PC-9 (cell line): ENCODE data around the gene TOPAZ1. TPM values are rescaled to one million over a fixed set of nuclear protein-coding genes. Genes with fewer than 3 reads are reported as not detected.

Experiments used
- BruUV-seq: library from RNA; stranded (reverse); fragments of 400-500 nt; replicated peaks from 2 replicates; lab custom pipeline; 2021; lab: Mats Ljungman, UMichigan
- CTCF ChIA-PET: fragments of 300-600 bp; sonication (Branson Sonifier 250); formaldehyde crosslinking; loops from one replicate; lab custom pipeline; 2022; ENCODE audit warnings: antibody characterized with exemption; lab: Charles Lee
- POLR2A ChIA-PET: fragments of 300-600 bp; sonication (Branson Sonifier 250); formaldehyde crosslinking; loops from one replicate; lab custom pipeline; 2022; ENCODE audit warnings: antibody characterized with exemption; ENCODE audit not compliant: unreplicated experiment; lab: Charles Lee
- DNase-seq, 2 experiments: peaks; one replicate each; pipeline versions ENCODE4 v3.0.0 to v3.0.0-alpha.2; 2015 to 2022; ENCODE audit warnings: mixed read lengths in 1 of 2
- H2AFZ ChIP-seq: fragments of 200-600 bp; sonication (generic); 2 replicates; pipeline ENCODE4 v1.8.1; 2017; ENCODE audit warnings: antibody characterized with exemption
- H3F3A ChIP-seq: fragments of 200-600 bp; sonication (generic); 2 replicates; pipeline ENCODE4 v1.8.1; 2017; ENCODE audit warnings: antibody characterized with exemption, mild to moderate bottlenecking, low read depth; ENCODE audit not compliant: insufficient read depth
- H3K27ac ChIP-seq: fragments of 200-600 bp; sonication (generic); 2 replicates; pipeline ENCODE4 v1.6.1; 2016; ENCODE audit warnings: mixed run types
- H3K27me3 ChIP-seq: fragments of 200-600 bp; sonication (generic); 2 replicates; pipeline ENCODE4 v1.6.1; 2016; ENCODE audit warnings: low read depth, mixed run types; ENCODE audit not compliant: insufficient read depth
- H3K36me3 ChIP-seq: fragments of 200-600 bp; sonication (generic); 2 replicates; pipeline ENCODE4 v1.6.1; 2016; ENCODE audit warnings: low read depth, mixed run types
- H3K4me1 ChIP-seq: fragments of 200-600 bp; sonication (generic); replicated peaks from 2 replicates; pipeline ENCODE4 v1.6.1; 2016; ENCODE audit warnings: mixed run types; ENCODE audit not compliant: insufficient read depth
- H3K4me2 ChIP-seq: fragments of 200-600 bp; sonication (generic); 2 replicates; pipeline ENCODE4 v1.6.1; 2017; ENCODE audit warnings: mixed run types
- H3K4me3 ChIP-seq: fragments of 200-600 bp; sonication (generic); 2 replicates; pipeline ENCODE4 v1.6.1; 2016; ENCODE audit warnings: mixed run types
- H3K79me2 ChIP-seq: fragments of 200-600 bp; sonication (generic); 2 replicates; pipeline ENCODE4 v1.6.1; 2017; ENCODE audit warnings: low read depth, mixed run types
- H3K9me2 ChIP-seq: fragments of 200-600 bp; sonication (generic); 2 replicates; pipeline ENCODE4 v1.8.1; 2017; ENCODE audit warnings: mild to moderate bottlenecking; ENCODE audit not compliant: insufficient read depth
- H3K9me3 ChIP-seq: fragments of 200-600 bp; sonication (generic); 2 replicates; pipeline ENCODE4 v1.8.1; 2016; ENCODE audit warnings: low read depth; ENCODE audit not compliant: insufficient read depth
- H4K20me1 ChIP-seq: fragments of 200-600 bp; sonication (generic); 2 replicates; pipeline ENCODE4 v1.8.1; 2017; ENCODE audit not compliant: insufficient read depth
- CTCF ChIP-seq: fragments of 200-600 bp; sonication (generic); conservative IDR thresholded peaks from 2 replicates; pipeline ENCODE4 v1.6.1; 2017; ENCODE audit warnings: mixed run types, antibody characterized with exemption, mild to moderate bottlenecking, moderate library complexity
- EZH2 ChIP-seq: fragments of 200-600 bp; sonication (generic); IDR thresholded peaks from 2 replicates; pipeline ENCODE4 v1.8.0; 2017; ENCODE audit warnings: antibody characterized with exemption, low read depth
- intact Hi-C: fragments of 100-400 bp; cut with micrococcal nuclease; formaldehyde crosslinking; loops from one replicate; pipeline ENCODE4 v1.10.0; 2022; ENCODE audit not compliant: unreplicated experiment
- total RNA-seq: library from RNA; stranded (reverse); gene quantifications from 2 replicates; pipeline ENCODE4 v1.2.3, GENCODE V29; 2021

The TOPAZ1 gene
- total RNA-seq, 1 experiment from 2014 or later: not detected

- Histone ChIP-seq H4K20me1 (no peaks in the 10 kb centered on the region), H2AFZ (no peak overlapping the region), H3F3A (no peaks in the 10 kb centered on the region), H3K4me2 (no peak overlapping the region), H3K4me1 (no peaks in the 10 kb centered on the region), H3K27me3 (no peaks in the 10 kb centered on the region), H3K9me2 (no peaks in the 10 kb centered on the region), H3K36me3 (no peaks in the 10 kb centered on the region), H3K79me2 (no peaks in the 10 kb centered on the region), H3K9me3 (no peaks in the 10 kb centered on the region), H3K27ac (no peak overlapping the region), H3K4me3 (no peak overlapping the region)
- intact Hi-C loops: no loop called here
- ChIA-PET POLR2A (no interaction called here), CTCF (no interaction called here)
- no TSS peak for BruUV-seq
- no peak for DNase-seq
- TF ChIP-seq CTCF (no peak), EZH2 (no peak)
These were observed 55.6 kb downstream of the TOPAZ1 start for GRCh38 chr3:44297255-44297654.

GRCh38 chr3:44301746-44302145 lies 60.1 kb downstream of the TOPAZ1 start:
- no peaks in the 10 kb centered on the region for H4K20me1 ChIP-seq
- no peaks in the 10 kb centered on the region for H3K27me3 ChIP-seq
- BruUV-seq: no TSS peak
- POLR2A ChIA-PET: no interaction called here
- intact Hi-C loops: no loop called here
- DNase-seq: no peak
- H3K36me3 ChIP-seq: no peaks in the 10 kb centered on the region
- no peak overlapping the region for H3K4me3 ChIP-seq
- no peaks in the 10 kb centered on the region for H3K4me1 ChIP-seq
- TF ChIP-seq EZH2 (no peak), CTCF (no peak)
- no peak overlapping the region for H2AFZ ChIP-seq
- CTCF ChIA-PET: no interaction called here
- H3K9me2 ChIP-seq: no peaks in the 10 kb centered on the region
- H3K27ac ChIP-seq: no peak overlapping the region
- no peaks in the 10 kb centered on the region for H3K79me2 ChIP-seq
- H3K9me3 ChIP-seq: no peaks in the 10 kb centered on the region
- H3K4me2 ChIP-seq: no peak overlapping the region
- no peaks in the 10 kb centered on the region for H3F3A ChIP-seq

- BruUV-seq: no TSS peak
- ChIA-PET POLR2A (no interaction called here), CTCF (no interaction called here)
- H3K9me2 ChIP-seq: no peaks in the 10 kb centered on the region
- no peaks in the 10 kb centered on the region for H3K27me3 ChIP-seq
- H3K4me2 ChIP-seq: no peak overlapping the region
- no peak overlapping the region for H3K27ac ChIP-seq
- H3F3A ChIP-seq: no peaks in the 10 kb centered on the region
- no peaks in the 10 kb centered on the region for H4K20me1 ChIP-seq
- H3K36me3 ChIP-seq: no peaks in the 10 kb centered on the region
- TF ChIP-seq CTCF (no peak), EZH2 (no peak)
- H3K79me2 ChIP-seq: no peaks in the 10 kb centered on the region
- H3K9me3 ChIP-seq: no peaks in the 10 kb centered on the region
- no peak overlapping the region for H3K4me3 ChIP-seq
- intact Hi-C loops: no loop called here
- no peak for DNase-seq
- H3K4me1 ChIP-seq: no peaks in the 10 kb centered on the region
- no peak overlapping the region for H2AFZ ChIP-seq
These were observed 67.8 kb downstream of the TOPAZ1 start for GRCh38 chr3:44309500-44309899.
